ENCODE results near the gene SEC24B. TPM values are rescaled to one million over a fixed set of nuclear protein-coding genes. Genes with fewer than 3 reads are reported as not detected.

Gene SEC24B
- 37.8 TPM for total RNA-seq
- 19.8 TPM for polyA plus RNA-seq

GRCh38 chr4:109433205-109434006 lies at the start of gene SEC24B:
Gene SEC24B (plus strand): TSS chr4:109433815. CDS start chr4:109433870, 55 bp downstream.
- Histone ChIP-seq H3K4me3 (ENCODE audit: low read depth, low read length) (peak within 1 kb of the TSS; percentile 92), H3K36me3 (ENCODE audit: insufficient read depth) (peaks cover 2% of the 10 kb centered on the region), H3K27ac (ENCODE audit: low read depth) (peak within 1 kb of the TSS; percentile 99), H3K4me1 (ENCODE audit: insufficient read depth) (peaks cover 4% of the 10 kb centered on the region)
- peak; percentile 56 for DNase-seq (ENCODE audit: extremely low spot score)
- under 1% methylated on average over 86 of the region's 87 CpGs for WGBS

DNA sequence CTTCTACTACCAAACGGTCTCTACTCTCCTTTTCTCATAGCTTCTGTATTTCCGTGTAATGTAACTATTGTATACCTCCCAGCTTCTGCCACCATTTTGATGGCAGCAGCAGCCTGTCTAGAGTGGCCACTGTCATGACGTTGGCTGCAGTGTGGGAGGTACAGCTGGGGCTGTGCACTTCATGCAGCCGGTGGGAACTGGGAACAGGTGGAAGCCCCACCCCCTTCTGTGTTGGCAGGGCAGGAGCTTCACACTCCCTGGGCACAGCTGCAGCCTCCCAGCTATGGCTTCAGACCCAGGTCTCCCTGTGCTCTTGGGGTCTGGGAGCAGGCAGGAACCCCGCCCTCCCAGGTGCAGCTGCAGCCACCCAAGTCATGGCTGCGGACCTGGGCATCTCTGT lies 49.8 kb upstream of the SEC24B start:
- Histone ChIP-seq H3K4me3 (ENCODE audit: low read depth, low read length) (no peak overlapping the region), H3K36me3 (ENCODE audit: insufficient read depth) (no peaks in the 10 kb centered on the region), H3K4me1 (ENCODE audit: insufficient read depth) (no peaks in the 10 kb centered on the region), H3K27ac (ENCODE audit: low read depth) (no peak overlapping the region)
- WGBS = 84% methylated on average over 6 of the region's 6 CpGs
- no peak for DNase-seq (ENCODE audit: extremely low spot score)

GRCh38 chr4:109385260-109385659 lies 48.4 kb upstream of the SEC24B start:
- DNase-seq (ENCODE audit: extremely low spot score) = no peak
- H3K4me3 ChIP-seq (ENCODE audit: low read depth, low read length) = no peak overlapping the region
- H3K27ac ChIP-seq (ENCODE audit: low read depth) = no peak overlapping the region
- no peaks in the 10 kb centered on the region for H3K36me3 ChIP-seq (ENCODE audit: insufficient read depth)
- no peaks in the 10 kb centered on the region for H3K4me1 ChIP-seq (ENCODE audit: insufficient read depth)
- WGBS = 77% methylated on average over 5 of the region's 5 CpGs

DNA sequence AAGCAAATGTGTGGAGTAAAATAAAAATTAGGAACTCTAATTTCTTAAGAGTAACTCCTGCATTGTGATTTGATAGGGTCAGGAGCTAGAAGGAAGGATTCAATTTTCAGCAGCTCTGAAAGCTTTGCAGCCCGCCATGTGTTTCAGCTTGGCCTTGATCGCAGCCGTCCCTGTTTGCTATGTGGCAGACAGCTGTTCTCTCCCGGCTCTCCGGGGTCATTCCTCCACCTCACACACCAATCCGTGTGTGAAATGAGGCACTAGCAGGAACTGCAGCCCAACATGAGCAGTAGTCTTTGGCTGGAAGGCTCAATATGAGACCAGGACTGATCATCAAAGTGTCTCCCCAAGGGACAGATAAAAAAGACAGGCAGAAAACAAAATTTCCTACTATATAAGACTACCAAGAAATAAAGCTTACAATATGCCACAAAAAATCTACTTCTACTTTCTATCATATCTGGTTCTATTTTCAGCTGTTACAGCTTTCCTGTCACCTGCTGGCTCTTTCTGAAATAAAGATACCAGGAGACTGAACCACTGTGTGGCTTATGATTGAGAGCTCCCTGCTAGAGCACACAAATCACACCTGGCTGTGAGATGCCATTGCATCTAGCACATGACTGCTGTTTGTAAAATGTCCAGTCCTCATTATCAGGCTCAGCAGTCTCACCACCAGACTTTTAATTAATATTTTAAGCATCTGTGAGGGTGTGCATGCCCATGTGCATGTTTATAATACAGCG lies 44.1 kb upstream of the SEC24B start:
- no peak for DNase-seq (ENCODE audit: extremely low spot score)
- H3K4me3 ChIP-seq (ENCODE audit: low read depth, low read length) = no peak overlapping the region
- 30% methylated on average over 7 of the region's 7 CpGs for WGBS
- no peak overlapping the region for H3K27ac ChIP-seq (ENCODE audit: low read depth)
- no peaks in the 10 kb centered on the region for H3K4me1 ChIP-seq (ENCODE audit: insufficient read depth)
- H3K36me3 ChIP-seq (ENCODE audit: insufficient read depth) = no peaks in the 10 kb centered on the region

- H3K36me3 ChIP-seq (ENCODE audit: insufficient read depth) = no peaks in the 10 kb centered on the region
- DNase-seq (ENCODE audit: extremely low spot score) = no peak
- H3K27ac ChIP-seq (ENCODE audit: low read depth) = no peak overlapping the region
- H3K4me1 ChIP-seq (ENCODE audit: insufficient read depth) = no peaks in the 10 kb centered on the region
- no peak overlapping the region for H3K4me3 ChIP-seq (ENCODE audit: low read depth, low read length)
Measured at GRCh38 chr4:109390115-109390768, 43.4 kb upstream of the SEC24B start.

- DNase-seq (ENCODE audit: extremely low spot score) = no peak
- Histone ChIP-seq H3K4me1 (ENCODE audit: insufficient read depth) (no peaks in the 10 kb centered on the region), H3K27ac (ENCODE audit: low read depth) (no peak overlapping the region), H3K36me3 (ENCODE audit: insufficient read depth) (no peaks in the 10 kb centered on the region), H3K4me3 (ENCODE audit: low read depth, low read length) (no peak overlapping the region)
- WGBS = 56% methylated on average over 10 of the region's 10 CpGs
Measured at GRCh38 chr4:109395694-109396093, 37.9 kb upstream of the SEC24B start.

DNA sequence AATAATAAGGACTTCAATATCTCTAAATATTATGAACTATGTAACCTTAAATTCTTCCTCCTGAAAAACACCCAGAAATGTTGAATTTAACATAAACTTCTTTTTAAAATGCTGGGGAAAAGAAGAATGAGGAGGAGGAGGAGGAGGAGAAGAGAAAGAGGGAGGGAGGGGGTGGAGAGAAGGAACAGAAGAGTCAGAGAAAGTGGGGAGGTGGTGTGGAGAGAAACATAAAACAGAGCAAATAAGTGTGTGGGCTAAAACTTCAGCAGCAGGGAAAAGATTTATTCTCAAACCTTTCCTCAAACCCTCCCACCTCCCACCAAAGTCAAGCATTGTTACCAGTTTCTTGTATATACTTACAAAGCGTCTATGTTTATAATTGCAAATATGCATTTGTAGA lies 34.7 kb upstream of the SEC24B start:
- 78% methylated on average over 1 of the region's 1 CpG for WGBS
- no peak for DNase-seq (ENCODE audit: extremely low spot score)
- Histone ChIP-seq H3K36me3 (ENCODE audit: insufficient read depth) (no peaks in the 10 kb centered on the region), H3K27ac (ENCODE audit: low read depth) (no peak overlapping the region), H3K4me1 (ENCODE audit: insufficient read depth) (no peaks in the 10 kb centered on the region), H3K4me3 (ENCODE audit: low read depth, low read length) (no peak overlapping the region)

- H3K4me3 ChIP-seq (ENCODE audit: low read depth, low read length) = no peak overlapping the region
- H3K36me3 ChIP-seq (ENCODE audit: insufficient read depth) = no peaks in the 10 kb centered on the region
- WGBS = 7% methylated on average over 2 of the region's 2 CpGs
- DNase-seq (ENCODE audit: extremely low spot score) = no peak
- H3K4me1 ChIP-seq (ENCODE audit: insufficient read depth) = no peaks in the 10 kb centered on the region
- H3K27ac ChIP-seq (ENCODE audit: low read depth) = no peak overlapping the region
Measured at GRCh38 chr4:109406337-109406931, 27.2 kb upstream of the SEC24B start.

DNA sequence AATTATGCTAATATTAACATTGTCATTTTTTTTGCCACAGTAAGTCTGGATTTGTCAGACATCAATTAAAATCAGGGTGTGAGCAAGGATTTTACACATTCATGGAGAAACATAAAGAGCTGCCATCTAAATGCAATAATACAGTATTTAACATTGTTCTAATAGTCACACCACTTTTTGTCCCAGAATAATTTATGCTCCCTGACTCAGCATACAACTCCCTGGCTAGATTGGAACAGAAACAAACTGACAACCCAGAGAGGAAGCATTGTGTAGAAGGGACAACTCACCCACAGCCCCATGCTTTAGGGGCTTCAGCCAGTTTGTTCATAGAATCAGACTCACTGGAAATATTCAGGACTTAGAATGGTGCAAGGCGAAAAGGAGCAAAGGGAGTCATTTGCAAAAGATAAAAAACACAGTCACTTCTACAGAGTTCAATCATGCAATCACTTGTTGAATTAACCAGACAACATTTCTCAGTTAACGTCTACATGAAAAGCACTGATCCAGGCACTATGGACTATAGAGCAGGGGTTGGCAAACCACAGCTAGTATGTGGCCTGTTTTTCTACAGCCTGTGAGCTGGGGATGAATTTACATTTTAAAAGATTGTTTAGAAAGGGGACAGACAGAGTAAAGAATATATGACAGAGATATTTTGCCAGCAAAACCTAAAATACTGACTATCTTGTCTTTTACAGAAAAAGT lies 26.4 kb upstream of the SEC24B start:
- no peak overlapping the region for H3K4me3 ChIP-seq (ENCODE audit: low read depth, low read length)
- 88% methylated on average over 2 of the region's 2 CpGs for WGBS
- DNase-seq (ENCODE audit: extremely low spot score) = no peak
- no peak overlapping the region for H3K27ac ChIP-seq (ENCODE audit: low read depth)
- no peaks in the 10 kb centered on the region for H3K4me1 ChIP-seq (ENCODE audit: insufficient read depth)
- H3K36me3 ChIP-seq (ENCODE audit: insufficient read depth) = no peaks in the 10 kb centered on the region

DNA sequence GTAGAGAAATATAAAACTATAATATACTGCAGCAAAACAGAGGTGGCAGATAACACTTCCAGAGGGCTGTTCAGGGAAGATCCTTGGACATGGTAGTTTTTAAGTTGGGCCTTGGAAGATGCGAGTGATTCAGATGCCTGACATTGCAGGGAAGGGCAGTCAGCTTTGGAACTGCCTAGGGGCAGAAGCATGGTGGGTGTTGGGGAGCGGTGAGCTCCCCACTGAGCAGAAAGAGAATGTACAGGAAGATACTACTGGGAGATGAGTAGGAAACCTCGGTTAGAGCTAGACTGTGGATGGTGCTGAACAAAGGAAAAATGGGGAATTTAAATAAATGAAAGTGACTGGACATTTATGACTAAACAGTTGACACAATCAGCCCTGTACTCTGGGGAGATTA lies 24.9 kb upstream of the SEC24B start:
- Histone ChIP-seq H3K4me3 (ENCODE audit: low read depth, low read length) (no peak overlapping the region), H3K36me3 (ENCODE audit: insufficient read depth) (no peaks in the 10 kb centered on the region), H3K4me1 (ENCODE audit: insufficient read depth) (no peaks in the 10 kb centered on the region), H3K27ac (ENCODE audit: low read depth) (no peak overlapping the region)
- 71% methylated on average over 3 of the region's 3 CpGs for WGBS
- DNase-seq (ENCODE audit: extremely low spot score) = no peak

DNA sequence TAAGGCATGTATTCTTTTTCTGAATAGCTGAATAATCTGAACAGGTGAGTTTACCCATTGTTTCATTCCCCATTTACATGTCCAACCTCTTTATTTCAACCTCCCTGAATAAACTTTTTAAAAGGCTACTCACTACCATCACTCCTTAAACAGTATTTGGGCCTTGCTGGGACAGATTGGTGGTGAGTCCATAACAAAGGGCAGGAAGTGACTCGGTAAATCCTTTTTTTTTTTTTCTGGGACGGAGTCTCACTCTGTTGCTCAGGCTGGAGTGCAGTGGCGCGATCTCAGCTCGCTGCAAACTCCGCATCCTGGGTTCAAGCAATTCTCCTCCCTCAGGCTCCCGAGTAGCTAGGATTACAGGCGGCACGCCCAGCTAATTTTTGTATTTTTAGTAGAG lies 23.4 kb upstream of the SEC24B start:
- no peaks in the 10 kb centered on the region for H3K36me3 ChIP-seq (ENCODE audit: insufficient read depth)
- H3K27ac ChIP-seq (ENCODE audit: low read depth) = no peak overlapping the region
- 92% methylated on average over 9 of the region's 9 CpGs for WGBS
- no peak for DNase-seq (ENCODE audit: extremely low spot score)
- no peaks in the 10 kb centered on the region for H3K4me1 ChIP-seq (ENCODE audit: insufficient read depth)
- H3K4me3 ChIP-seq (ENCODE audit: low read depth, low read length) = no peak overlapping the region

DNA sequence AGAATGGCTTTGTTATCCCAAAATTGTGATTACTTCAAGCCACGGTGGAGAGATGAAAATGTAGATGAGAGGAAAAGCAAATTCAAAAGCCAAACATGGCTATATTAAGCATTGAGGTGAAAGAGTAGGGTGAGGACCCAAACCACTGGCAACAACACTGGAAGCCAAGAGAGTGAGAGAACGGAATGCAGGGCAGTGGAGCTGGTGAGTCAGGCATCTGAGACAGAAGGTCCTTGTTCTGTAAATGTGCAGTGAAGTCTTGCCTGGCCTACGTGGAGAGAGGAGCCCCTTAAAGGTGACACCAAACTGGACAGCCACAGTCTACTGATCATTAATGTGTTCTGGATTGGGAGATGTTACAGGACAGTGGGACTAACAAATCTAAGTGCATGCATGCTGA lies 22.8 kb upstream of the SEC24B start:
- WGBS = 69% methylated on average over 3 of the region's 3 CpGs
- DNase-seq (ENCODE audit: extremely low spot score) = no peak
- Histone ChIP-seq H3K4me3 (ENCODE audit: low read depth, low read length) (no peak overlapping the region), H3K36me3 (ENCODE audit: insufficient read depth) (no peaks in the 10 kb centered on the region), H3K27ac (ENCODE audit: low read depth) (no peak overlapping the region), H3K4me1 (ENCODE audit: insufficient read depth) (no peaks in the 10 kb centered on the region)

- Histone ChIP-seq H3K4me3 (ENCODE audit: low read depth, low read length) (no peak overlapping the region), H3K4me1 (ENCODE audit: insufficient read depth) (no peaks in the 10 kb centered on the region), H3K36me3 (ENCODE audit: insufficient read depth) (no peaks in the 10 kb centered on the region), H3K27ac (ENCODE audit: low read depth) (no peak overlapping the region)
- no peak for DNase-seq (ENCODE audit: extremely low spot score)
- 64% methylated on average over 2 of the region's 2 CpGs for WGBS
Measured at GRCh38 chr4:109411964-109412363, 21.7 kb upstream of the SEC24B start.

Data from urinary bladder (tissue), 4 donors.